GM21367 (cell line): Measurements from ENCODE around the gene JAZF1.

Experiments
- ATAC-seq: cut with Tn5 transposase; IDR thresholded peaks from one replicate; pipeline ENCODE4 v1.9.1; 2021; ENCODE audit not compliant: unreplicated experiment

Gene JAZF1

GRCh38 chr7:28052933-28053332, 127.7 kb downstream of the JAZF1 start:
- ATAC-seq: no peak

GRCh38 chr7:28048694-28049093, 131.9 kb downstream of the JAZF1 start:
- ATAC-seq: no peak

- ATAC-seq: no peak
Measured at GRCh38 chr7:28046035-28046434, 134.6 kb downstream of the JAZF1 start.

GRCh38 chr7:28045592-28045991, 135.0 kb downstream of the JAZF1 start:
- ATAC-seq: no peak

- no peak for ATAC-seq
Measured at GRCh38 chr7:28044825-28045224, 135.8 kb downstream of the JAZF1 start.

GRCh38 chr7:28042721-28043120, 137.9 kb downstream of the JAZF1 start:
- no peak for ATAC-seq

- no peak for ATAC-seq
Measured at GRCh38 chr7:28041508-28042314, 138.9 kb downstream of the JAZF1 start.

GRCh38 chr7:28038175-28038797, 142.3 kb downstream of the JAZF1 start:
- no peak for ATAC-seq

GRCh38 chr7:28037220-28038010, 143.2 kb downstream of the JAZF1 start:
- ATAC-seq: peak; percentile 88

GRCh38 chr7:28036696-28037095, 143.9 kb downstream of the JAZF1 start:
- ATAC-seq: no peak

GRCh38 chr7:28033386-28033785, 147.2 kb downstream of the JAZF1 start:
- ATAC-seq: no peak

- ATAC-seq: no peak
Measured at GRCh38 chr7:28032738-28033380, 147.7 kb downstream of the JAZF1 start.

- ATAC-seq: no peak
Measured at GRCh38 chr7:28029051-28029450, 151.5 kb downstream of the JAZF1 start.

GRCh38 chr7:28028471-28028870, 152.1 kb downstream of the JAZF1 start:
- ATAC-seq: no peak

GRCh38 chr7:28026237-28026636, 154.4 kb downstream of the JAZF1 start:
- ATAC-seq: no peak

- no peak for ATAC-seq
Measured at GRCh38 chr7:28024786-28025334, 155.7 kb downstream of the JAZF1 start.

GRCh38 chr7:28020302-28020940, 160.2 kb downstream of the JAZF1 start:
- ATAC-seq: no peak

- ATAC-seq: no peak
Measured at GRCh38 chr7:28018856-28019465, 161.6 kb downstream of the JAZF1 start.

GRCh38 chr7:28018446-28018845, 162.1 kb downstream of the JAZF1 start:
- ATAC-seq: no peak

- no peak for ATAC-seq
Measured at GRCh38 chr7:28018020-28018419, 162.6 kb downstream of the JAZF1 start.
